ENCODE measurements around the gene C1GALT1C1. TPM values are rescaled to one million over a fixed set of nuclear protein-coding genes. Genes with fewer than 3 reads are reported as not detected.

The C1GALT1C1 gene
- total RNA-seq, 4 donors from 2014 or later = 16.5 to 21.2 (median 16.9) TPM

- Histone ChIP-seq H3K4me3 (no peak overlapping the region), H3K9me3 (no peaks in the 10 kb centered on the region), H3K27me3 (no peaks in the 10 kb centered on the region), H3K36me3 (peaks cover 0 to 19% (median 0%) of the 10 kb centered on the region in 3 donors), H3K4me1 (no peaks in the 10 kb centered on the region), H3K27ac (no peak overlapping the region)
- TF ChIP-seq CTCF (IDR thresholded peaks at IDR 0.05) (no peak), EP300 (IDR thresholded peaks at IDR 0.05) (no peak), POLR2A (IDR thresholded peaks at IDR 0.05) (no peak)
- DNase-seq (ENCODE audit: low spot score in 2 of 2) = no peak
Measured at GRCh38 chrX:120614816-120615215, 15.0 kb downstream of the C1GALT1C1 start.

- no peak for DNase-seq (ENCODE audit: low spot score in 2 of 2)
- TF ChIP-seq EP300 (IDR thresholded peaks at IDR 0.05) (no peak), CTCF (IDR thresholded peaks at IDR 0.05) (no peak), POLR2A (IDR thresholded peaks at IDR 0.05) (no peak)
- H3K36me3 ChIP-seq = peaks cover 0 to 28% (median 0%) of the 10 kb centered on the region in 3 donors
- no peaks in the 10 kb centered on the region for H3K4me1 ChIP-seq
- H3K4me3 ChIP-seq = no peak overlapping the region
- no peaks in the 10 kb centered on the region for H3K27me3 ChIP-seq
- H3K9me3 ChIP-seq = no peaks in the 10 kb centered on the region
- H3K27ac ChIP-seq = no peak overlapping the region
- 75 to 79% methylated on average over 1 of the region's 1 CpG for WGBS, 2 donors
Measured at GRCh38 chrX:120612086-120612485, 17.8 kb downstream of the C1GALT1C1 start.

- H3K4me3 ChIP-seq = peak overlapping the region; percentile 43 to 68 (median 52)
- DNase-seq (ENCODE audit: low spot score in 2 of 2) = no peak
- H3K27me3 ChIP-seq = no peaks in the 10 kb centered on the region
- 0 to 30% methylated on average over 5 of the region's 5 CpGs for WGBS, 2 donors
- H3K36me3 ChIP-seq = peaks cover 0 to 9% (median 0%) of the 10 kb centered on the region in 3 donors
- TF ChIP-seq EP300 (IDR thresholded peaks at IDR 0.05) (no peak), CTCF (IDR thresholded peaks at IDR 0.05) (no peak), POLR2A (IDR thresholded peaks at IDR 0.05) (no peak)
- H3K4me1 ChIP-seq = peaks cover 0 to 12% (median 7%) of the 10 kb centered on the region in 4 donors
- no peaks in the 10 kb centered on the region for H3K9me3 ChIP-seq
- H3K27ac ChIP-seq = peak overlapping the region; percentile 63 to 89 (median 84)
Measured at GRCh38 chrX:120604361-120604782, 25.5 kb downstream of the C1GALT1C1 start.

GRCh38 chrX:120603707-120604360, 26.0 kb downstream of the C1GALT1C1 start, which contains the start of gene MCTS1:
TSS of gene MCTS1 (plus strand) at chrX:120604101. CDS start at chrX:120604237, 136 bp downstream.
- no peaks in the 10 kb centered on the region for H3K27me3 ChIP-seq
- H3K27ac ChIP-seq = peak within 1 kb of the TSS; percentile 63 to 89 (median 84)
- H3K36me3 ChIP-seq = peaks cover 0 to 5% (median 0%) of the 10 kb centered on the region in 3 donors
- WGBS, 2 donors = 1 to 51% methylated on average over 28 to 31 of the region's 31 CpGs
- TF ChIP-seq EP300 (IDR thresholded peaks at IDR 0.05) (peak in 1 of 2 donors; percentile 73), CTCF (IDR thresholded peaks at IDR 0.05) (no peak), POLR2A (IDR thresholded peaks at IDR 0.05) (peak in 1 of 2 donors; percentile 34)
- DNase-seq (ENCODE audit: low spot score in 2 of 2) = peak; percentile 38 to 71
- peaks cover 0 to 12% (median 7%) of the 10 kb centered on the region in 4 donors for H3K4me1 ChIP-seq
- peaks cover 0 to 2% (median 0%) of the 10 kb centered on the region in 4 donors for H3K9me3 ChIP-seq
- peak within 1 kb of the TSS; percentile 43 to 68 (median 52) for H3K4me3 ChIP-seq

GRCh38 chrX:120585702-120586101, 44.2 kb downstream of the C1GALT1C1 start:
- no peaks in the 10 kb centered on the region for H3K27me3 ChIP-seq
- no peak overlapping the region for H3K4me3 ChIP-seq
- DNase-seq (ENCODE audit: low spot score in 2 of 2) = no peak
- H3K9me3 ChIP-seq = no peaks in the 10 kb centered on the region
- H3K36me3 ChIP-seq = no peaks in the 10 kb centered on the region
- no peak overlapping the region for H3K27ac ChIP-seq
- TF ChIP-seq POLR2A (IDR thresholded peaks at IDR 0.05) = no peak
- TF ChIP-seq EP300 (IDR thresholded peaks at IDR 0.05) = no peak
- no peak for TF ChIP-seq CTCF (IDR thresholded peaks at IDR 0.05)
- no peaks in the 10 kb centered on the region for H3K4me1 ChIP-seq
- WGBS, 2 donors = 82 to 87% methylated on average over 2 of the region's 2 CpGs

Measured in tibial nerve (tissue), 4 donors.